Cardiac muscle cell (in vitro differentiated cells and primary cell): Measurements from ENCODE around the gene NOTCH3. TPM values are rescaled to one million over a fixed set of nuclear protein-coding genes. Genes with fewer than 3 reads are reported as not detected.

Experiments used
- DNase-seq, 2 donors: peaks; one replicate each; pipeline versions ENCODE4 v3.0.0 to v3.0.0-alpha.2; 2010 to 2017; ENCODE audit warnings: low read depth in 1 of 2, low spot score in 1 of 2
- H3K27ac ChIP-seq: fragments of 200-600 bp; sonication (generic); 2 replicates; pipeline ENCODE4 v1.5.1; 2016
- H3K27me3 ChIP-seq: fragments of 200-600 bp; sonication (generic); 2 replicates; pipeline ENCODE4 v1.6.0; 2016; ENCODE audit warnings: control low read depth
- H3K36me3 ChIP-seq: fragments of 200-600 bp; sonication (generic); 2 replicates; pipeline ENCODE4 v1.5.1; 2016; ENCODE audit warnings: control low read depth
- H3K4me1 ChIP-seq: fragments of 200-600 bp; sonication (generic); 2 replicates; pipeline ENCODE4 v1.8.1; 2017; ENCODE audit warnings: low read depth, mild to moderate bottlenecking, mixed run types
- H3K4me3 ChIP-seq: fragments of 200-600 bp; sonication (generic); 2 replicates; pipeline ENCODE4 v1.5.1; 2016; ENCODE audit warnings: mild to moderate bottlenecking
- H3K9me3 ChIP-seq: fragments of 200-600 bp; sonication (generic); 2 replicates; pipeline ENCODE4 v1.5.1; 2017; ENCODE audit warnings: low read depth, mild to moderate bottlenecking, control low read depth
- CTCF ChIP-seq: IDR thresholded peaks from 2 replicates; pipeline ENCODE4 v1.5.1; 2012; ENCODE audit warnings: low read depth, mild to moderate bottlenecking, low read length
- polyA plus RNA-seq: library from polyadenylated mRNA; unstranded; fragments of >200 nt; fragmentation: Nextera tagmentation; extraction: Ambion mirVana; gene quantifications from 2 replicates; pipeline ENCODE4 v1.2.1, GENCODE V29; 2016
- total RNA-seq: library from RNA; depleted of rRNA; stranded (reverse); fragments of >200 nt; gene quantifications from 2 replicates; pipeline ENCODE4 v1.2.3, GENCODE V29; 2016

Gene NOTCH3
- total and polyA plus RNA-seq, 2 experiments from 2014 or later, result 19.9 to 40.4 TPM

- TF ChIP-seq CTCF, result no peak
These were observed 9.6 kb upstream of the NOTCH3 start for GRCh38 chr19:15210323-15210781.

GRCh38 chr19:15201374-15202023 lies 704 bp upstream of the NOTCH3 start:
- Histone ChIP-seq H3K27ac (no peak overlapping the region), H3K27me3 (no peaks in the 10 kb centered on the region), H3K9me3 (no peaks in the 10 kb centered on the region), H3K4me3 (no peak overlapping the region), H3K36me3 (no peaks in the 10 kb centered on the region), H3K4me1 (no peaks in the 10 kb centered on the region)
- no peak for DNase-seq
- no peak for TF ChIP-seq CTCF

More at GRCh38 chr19:15210323-15210781, 9.6 kb upstream of the NOTCH3 start:
- H3K27ac ChIP-seq, result no peak overlapping the region
- peak in 1 of 2 donors; percentile 55 for DNase-seq
- no peaks in the 10 kb centered on the region for H3K4me1 ChIP-seq
- no peaks in the 10 kb centered on the region for H3K36me3 ChIP-seq
- H3K9me3 ChIP-seq, result no peaks in the 10 kb centered on the region
- H3K27me3 ChIP-seq, result no peaks in the 10 kb centered on the region
- no peak overlapping the region for H3K4me3 ChIP-seq

GRCh38 chr19:15199661-15200552 lies 888 bp downstream of the NOTCH3 start:
- no peak for TF ChIP-seq CTCF
- no peaks in the 10 kb centered on the region for H3K4me1 ChIP-seq
- H3K9me3 ChIP-seq, result no peaks in the 10 kb centered on the region
- no peaks in the 10 kb centered on the region for H3K27me3 ChIP-seq
- H3K27ac ChIP-seq, result peak overlapping the region; percentile 19
- peak; percentile 41 to 82 for DNase-seq
- H3K4me3 ChIP-seq, result peak overlapping the region; percentile 88
- H3K36me3 ChIP-seq, result no peaks in the 10 kb centered on the region

- no peaks in the 10 kb centered on the region for H3K4me1 ChIP-seq
- peak overlapping the region; percentile 88 for H3K4me3 ChIP-seq
- no peak for DNase-seq
- H3K27me3 ChIP-seq, result no peaks in the 10 kb centered on the region
- H3K9me3 ChIP-seq, result no peaks in the 10 kb centered on the region
- H3K36me3 ChIP-seq, result no peaks in the 10 kb centered on the region
- H3K27ac ChIP-seq, result no peak overlapping the region
- no peak for TF ChIP-seq CTCF
These were observed 1.7 kb downstream of the NOTCH3 start for GRCh38 chr19:15198951-15199660.

- no peaks in the 10 kb centered on the region for H3K36me3 ChIP-seq
- DNase-seq, result no peak
- no peak overlapping the region for H3K4me3 ChIP-seq
- no peak for TF ChIP-seq CTCF
- H3K27me3 ChIP-seq, result no peaks in the 10 kb centered on the region
- no peaks in the 10 kb centered on the region for H3K4me1 ChIP-seq
- H3K27ac ChIP-seq, result no peak overlapping the region
- no peaks in the 10 kb centered on the region for H3K9me3 ChIP-seq
These were observed 2.9 kb downstream of the NOTCH3 start for GRCh38 chr19:15197942-15198341.
